Endothelial cell of umbilical vein (primary cell): ENCODE data around the gene DDX25.

Experiments used
- CTCF ChIP-seq, 2 donors: IDR thresholded peaks; 1 replicate in 1 of 2; 2 replicates in 1 of 2; pipeline ENCODE4 v1.5.1; 2011; ENCODE audit warnings: low read length in 2 of 2, mild to moderate bottlenecking in 2 of 2, moderate library complexity in 2 of 2, control low read depth in 1 of 2, inconsistent platforms in 1 of 2, low read depth in 1 of 2; ENCODE audit not compliant: insufficient read depth in 1 of 2; ENCODE audit errors: extremely low read depth in 1 of 2
- EZH2 ChIP-seq: IDR thresholded peaks from 2 replicates; pipeline ENCODE4 v1.6.1; 2012; ENCODE audit warnings: borderline replicate concordance, low read depth, mild to moderate bottlenecking, moderate library complexity, low read length, inconsistent platforms; ENCODE audit not compliant: severe bottlenecking
- MAX ChIP-seq: IDR thresholded peaks from 2 replicates; pipeline ENCODE4 v1.6.1; 2011; ENCODE audit not compliant: insufficient read depth, insufficient read length
- MYC ChIP-seq: IDR thresholded peaks from one replicate; pipeline ENCODE4 v1.6.1; 2011; ENCODE audit warnings: mild to moderate bottlenecking, low read depth, low read length
- POLR2A ChIP-seq: IDR thresholded peaks from 2 replicates; pipeline ENCODE4 v1.6.1; 2012; ENCODE audit warnings: low read depth, mild to moderate bottlenecking, control low read depth, low read length
- POLR2AphosphoS5 ChIP-seq: IDR thresholded peaks from 2 replicates; pipeline ENCODE4 v1.6.1; 2012; ENCODE audit warnings: low read depth, mild to moderate bottlenecking, control low read depth, low read length, moderate library complexity; ENCODE audit not compliant: insufficient read depth

- TF ChIP-seq CTCF (IDR thresholded peaks at IDR 0.05; ENCODE audit: extremely low read depth in 1 of 2, insufficient read depth in 1 of 2, low read depth in 1 of 2, low read length in 2 of 2) (no peak), MYC (no peak), POLR2AphosphoS5 (no peak), MAX (no peak), POLR2A (no peak), EZH2 (no peak)
Observed at GRCh38 chr11:125949271-125950177, 45.2 kb downstream of the DDX25 start.
